Loucy (cell line): ENCODE results near the gene DNM2.

Source experiments
- EZH2phosphoT487 ChIP-seq: fragments of 200-600 bp; IDR thresholded peaks from 2 replicates; pipeline ENCODE4 v1.6.1; 2018; ENCODE audit warnings: antibody characterized with exemption, mild to moderate bottlenecking, moderate library complexity, borderline replicate concordance
- TF ChIP-seq, protein P1 (sequence below): fragments of 200-600 bp; sonication (generic); conservative IDR thresholded peaks from 2 replicates; pipeline ENCODE4 v1.5.1; 2014; ENCODE audit warnings: mild to moderate bottlenecking, antibody characterized with exemption, low read length

DNA sequence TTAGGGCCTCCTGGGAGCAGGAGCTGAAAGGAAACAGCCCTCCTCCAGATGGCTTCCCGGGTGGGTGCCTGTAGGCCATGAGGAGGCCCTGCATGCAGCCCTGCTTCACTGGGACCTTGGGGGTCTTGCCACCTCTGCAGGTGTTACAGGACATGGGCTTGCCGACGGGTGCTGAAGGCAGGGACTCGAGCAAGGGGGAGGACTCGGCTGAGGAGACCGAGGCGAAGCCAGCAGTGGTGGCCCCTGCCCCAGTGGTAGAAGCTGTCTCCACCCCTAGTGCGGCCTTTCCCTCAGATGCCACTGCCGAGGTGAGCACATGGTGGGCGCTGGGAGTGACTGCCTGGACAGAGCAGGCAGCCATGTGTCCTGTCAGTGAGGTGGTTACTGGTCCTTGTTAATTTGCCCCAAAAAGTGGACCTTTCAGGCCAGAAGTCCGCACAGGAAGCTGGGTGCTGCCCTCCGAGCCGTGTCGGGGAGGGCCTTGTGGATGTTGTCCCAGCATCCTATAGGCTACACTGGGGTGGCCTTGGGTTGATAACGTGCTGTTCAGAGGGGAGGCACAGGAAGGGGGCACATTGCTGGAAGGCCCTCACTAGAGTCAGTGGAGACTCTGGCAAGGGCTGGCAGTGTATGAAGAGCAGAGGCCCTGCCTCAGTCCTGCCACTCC is 35.3 kb upstream of the DNM2 start:
- TF ChIP-seq, protein P1, sequence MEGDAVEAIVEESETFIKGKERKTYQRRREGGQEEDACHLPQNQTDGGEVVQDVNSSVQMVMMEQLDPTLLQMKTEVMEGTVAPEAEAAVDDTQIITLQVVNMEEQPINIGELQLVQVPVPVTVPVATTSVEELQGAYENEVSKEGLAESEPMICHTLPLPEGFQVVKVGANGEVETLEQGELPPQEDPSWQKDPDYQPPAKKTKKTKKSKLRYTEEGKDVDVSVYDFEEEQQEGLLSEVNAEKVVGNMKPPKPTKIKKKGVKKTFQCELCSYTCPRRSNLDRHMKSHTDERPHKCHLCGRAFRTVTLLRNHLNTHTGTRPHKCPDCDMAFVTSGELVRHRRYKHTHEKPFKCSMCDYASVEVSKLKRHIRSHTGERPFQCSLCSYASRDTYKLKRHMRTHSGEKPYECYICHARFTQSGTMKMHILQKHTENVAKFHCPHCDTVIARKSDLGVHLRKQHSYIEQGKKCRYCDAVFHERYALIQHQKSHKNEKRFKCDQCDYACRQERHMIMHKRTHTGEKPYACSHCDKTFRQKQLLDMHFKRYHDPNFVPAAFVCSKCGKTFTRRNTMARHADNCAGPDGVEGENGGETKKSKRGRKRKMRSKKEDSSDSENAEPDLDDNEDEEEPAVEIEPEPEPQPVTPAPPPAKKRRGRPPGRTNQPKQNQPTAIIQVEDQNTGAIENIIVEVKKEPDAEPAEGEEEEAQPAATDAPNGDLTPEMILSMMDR = no peak
- TF ChIP-seq EZH2phosphoT487 = no peak
